H54 (cell line): ENCODE measurements around the gene ADH4.
"Not testable (repeated sequence)": the region's sequence is repeated elsewhere in the genome, so short reads cannot be mapped to it uniquely, and the experiment has no call there.

Experiments
- DNase-seq: peaks from one replicate; pipeline ENCODE4 v3.0.0; 2011; ENCODE audit warnings: low spot score, mixed read lengths; ENCODE audit not compliant: insufficient read length
- FAIRE-seq: peaks from 3 replicates; lab custom pipeline; 2011; peaks lifted over from hg19 to GRCh38; lab: Jason Lieb, UNC
- POLR2A ChIP-seq: IDR thresholded peaks from 2 replicates; pipeline ENCODE4 v1.6.1; 2011; ENCODE audit warnings: low read depth, mild to moderate bottlenecking, low read length

The ADH4 gene

DNA sequence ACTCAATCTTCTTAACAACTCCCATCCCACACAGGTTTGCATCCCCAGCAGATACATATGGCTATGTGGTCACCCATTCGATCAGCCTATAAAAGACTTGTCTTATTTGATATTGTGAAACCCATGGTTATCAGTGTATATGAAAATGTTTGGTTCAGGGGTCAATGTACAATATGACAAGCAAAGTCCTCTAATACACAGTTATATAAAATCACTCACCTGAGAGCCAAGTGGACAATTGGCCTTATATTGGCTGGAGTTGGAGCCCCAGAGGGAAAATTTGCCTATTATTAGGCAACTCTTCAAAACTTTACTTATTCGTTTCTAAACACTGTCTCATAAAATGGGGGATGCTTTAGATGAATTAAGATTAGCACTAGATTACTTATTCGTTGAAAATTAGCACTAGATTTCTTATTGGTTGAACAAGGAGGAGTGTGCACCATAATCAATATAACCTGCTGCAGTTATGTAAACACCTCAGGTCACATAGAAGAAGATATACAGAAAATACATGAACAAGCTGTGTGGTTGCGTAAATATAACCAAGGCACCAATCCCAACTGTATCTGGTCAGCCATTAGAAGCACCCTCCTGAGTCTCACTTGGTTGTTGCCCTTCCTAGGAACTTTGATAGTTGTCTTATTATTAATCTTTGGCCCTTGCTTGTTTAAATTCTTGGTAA is 10.7 kb upstream of the ADH4 start:
- DNase-seq (no peak), FAIRE-seq (no peak)
- no peak for TF ChIP-seq POLR2A

DNA sequence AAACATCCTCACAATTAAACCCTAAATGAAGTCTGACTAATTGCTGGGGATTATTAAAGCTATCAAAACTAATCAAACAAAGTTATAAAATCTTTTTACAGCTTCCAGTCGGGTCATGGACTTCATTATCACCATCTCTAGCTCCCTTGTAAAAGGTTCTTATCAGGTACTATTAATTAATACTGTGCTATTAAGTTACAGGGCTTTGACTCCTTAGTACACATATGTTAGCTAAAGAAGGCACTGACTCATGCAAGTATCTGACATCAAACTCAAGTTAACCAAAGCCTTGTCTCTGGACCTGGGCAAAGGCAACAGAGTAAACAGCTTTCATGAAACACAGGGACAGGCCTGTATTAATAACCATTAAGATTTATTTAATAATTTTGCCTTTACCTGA is 7.9 kb upstream of the ADH4 start:
- no peak for DNase-seq
- no peak for FAIRE-seq
- no peak for TF ChIP-seq POLR2A

DNA sequence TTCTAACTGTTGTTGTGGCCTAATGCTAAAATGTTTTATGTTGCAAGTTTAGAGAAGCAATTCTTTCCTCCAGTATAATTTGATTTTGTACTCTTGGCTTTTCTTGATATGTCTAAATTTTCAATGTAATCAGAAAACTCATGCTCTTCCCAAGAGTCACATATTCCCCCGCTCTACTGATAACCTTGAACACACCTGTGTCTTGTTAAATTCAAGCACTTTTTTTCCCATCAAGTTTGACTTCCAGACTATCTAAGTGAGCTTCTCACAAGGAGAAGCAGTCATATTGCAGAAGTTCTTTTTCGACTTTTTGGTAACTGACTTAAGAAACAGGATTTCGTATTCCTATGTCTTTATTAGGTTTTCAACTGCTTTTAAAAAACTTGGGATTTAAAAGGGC is 7.4 kb upstream of the ADH4 start:
- DNase-seq = no peak
- FAIRE-seq = no peak
- TF ChIP-seq POLR2A = no peak

DNA sequence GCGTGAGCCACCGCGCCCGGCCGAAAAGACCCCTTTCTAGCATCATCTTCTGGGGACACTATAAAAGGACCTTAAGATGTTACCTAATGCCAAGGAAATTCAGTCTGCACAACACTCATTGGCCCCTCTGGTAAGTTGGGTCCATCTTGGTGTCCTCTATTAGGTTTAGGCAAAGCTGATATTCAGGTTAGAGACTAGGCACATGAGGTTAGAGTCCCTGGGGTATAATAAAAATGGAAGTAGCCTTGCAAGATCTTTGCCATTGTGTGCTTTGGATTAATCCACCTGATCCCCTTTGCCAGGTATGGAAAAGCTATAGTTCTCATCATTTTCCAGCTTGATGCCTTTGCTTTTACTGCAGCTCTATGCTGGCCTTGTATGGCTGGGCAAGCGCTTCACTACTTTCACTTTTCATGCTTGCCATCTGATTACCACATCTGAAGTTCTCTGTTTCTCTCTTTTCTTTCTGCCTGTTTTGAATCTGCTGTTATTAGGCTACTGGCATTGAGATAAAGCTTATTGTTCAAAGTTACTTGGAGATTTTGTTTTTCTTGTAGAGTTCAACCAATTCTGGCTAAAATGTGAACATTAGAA is 5.4 kb upstream of the ADH4 start:
- FAIRE-seq = no peak
- no peak for TF ChIP-seq POLR2A
- DNase-seq = no peak

DNA sequence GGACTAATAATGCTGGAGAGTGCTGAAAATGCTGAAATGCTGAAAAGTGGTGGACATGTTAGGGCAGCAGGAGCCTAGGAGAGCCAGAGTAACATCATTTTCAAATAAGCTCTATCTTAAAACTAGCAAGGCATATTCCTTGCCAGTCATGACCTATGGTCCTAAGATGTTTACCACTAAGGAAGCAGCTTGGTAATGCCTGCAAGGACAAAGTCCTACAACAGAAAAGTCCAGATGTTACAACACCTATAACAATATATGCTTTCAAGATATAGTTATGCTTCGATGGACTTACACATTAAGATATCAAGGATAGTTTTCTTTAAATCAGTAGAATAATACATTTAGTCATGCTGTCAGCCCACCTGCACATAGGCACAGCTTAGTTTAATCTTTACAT is 4.5 kb upstream of the ADH4 start:
- FAIRE-seq (no peak), DNase-seq (no peak)
- TF ChIP-seq POLR2A = no peak

DNA sequence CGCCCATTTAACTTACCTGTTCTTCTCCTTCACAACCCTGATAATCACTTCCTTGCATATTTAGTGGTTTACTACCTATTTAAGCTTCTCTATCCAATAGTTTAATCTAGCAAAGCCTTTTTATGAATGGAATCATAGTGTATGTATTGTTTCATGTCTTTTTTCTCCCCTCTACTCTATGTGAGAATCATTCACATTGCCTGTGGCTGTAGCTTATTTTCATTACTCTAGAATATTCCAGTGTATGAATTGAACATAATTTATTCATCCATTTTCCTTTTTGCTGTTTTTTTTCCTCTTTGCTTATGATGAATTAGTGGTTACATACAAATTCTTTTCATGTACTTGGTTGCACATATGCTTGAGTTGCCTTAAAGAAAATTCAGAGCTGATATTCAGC is 490 bp upstream of the ADH4 start:
- TF ChIP-seq POLR2A = no peak
- FAIRE-seq (no peak), DNase-seq (no peak)

DNA sequence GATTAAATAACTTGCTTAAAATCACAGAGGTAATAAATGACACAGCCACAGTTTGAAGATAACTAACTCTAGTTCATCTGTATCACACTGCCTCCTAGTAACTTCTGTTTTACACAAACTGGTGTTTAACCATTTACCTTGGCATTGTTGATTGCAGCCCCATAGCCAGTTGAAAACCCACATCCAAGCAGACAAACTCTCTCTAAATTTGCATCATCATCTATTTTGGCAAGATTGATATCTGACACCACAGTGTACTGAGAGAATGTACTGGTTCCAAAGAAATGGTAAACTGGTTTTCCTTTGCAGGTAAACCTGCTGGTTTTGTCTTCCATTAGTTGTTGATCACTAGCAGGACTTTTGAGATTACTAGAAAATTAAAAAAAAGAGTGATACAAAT is 7.8 kb downstream of the ADH4 start:
- DNase-seq (no peak), FAIRE-seq (no peak)
- TF ChIP-seq POLR2A = no peak

DNA sequence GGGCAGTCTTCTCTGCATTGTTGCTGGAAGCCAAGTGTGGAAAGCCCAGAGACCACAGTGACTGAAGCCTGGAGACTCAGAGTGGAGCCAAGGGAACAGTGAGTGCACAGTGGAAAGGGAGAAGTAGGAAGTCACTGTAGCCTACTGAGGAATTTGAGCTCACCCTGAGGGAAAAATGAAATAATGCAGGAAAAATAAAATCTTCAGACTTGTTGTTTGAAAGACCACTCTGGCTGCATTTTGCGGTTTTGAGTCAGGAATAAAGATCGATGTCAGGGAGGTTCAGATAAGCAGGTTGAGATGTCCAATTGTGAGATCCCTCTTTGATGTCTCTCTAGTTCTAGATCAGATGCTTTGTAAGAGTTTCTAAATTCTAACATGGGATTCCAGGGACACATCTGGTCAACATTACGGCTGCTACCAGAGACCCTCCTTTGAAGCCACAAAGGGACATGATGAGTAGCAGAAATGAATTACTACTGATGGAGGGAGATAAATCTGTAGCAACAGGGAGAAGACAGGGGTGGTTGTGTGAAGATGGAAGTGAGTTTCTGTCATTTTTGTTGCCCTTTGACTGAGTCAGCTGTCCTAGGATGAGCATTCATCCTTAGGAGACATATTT is 8.4 kb downstream of the ADH4 start:
- FAIRE-seq (no peak), DNase-seq (no peak)
- no peak for TF ChIP-seq POLR2A

DNA sequence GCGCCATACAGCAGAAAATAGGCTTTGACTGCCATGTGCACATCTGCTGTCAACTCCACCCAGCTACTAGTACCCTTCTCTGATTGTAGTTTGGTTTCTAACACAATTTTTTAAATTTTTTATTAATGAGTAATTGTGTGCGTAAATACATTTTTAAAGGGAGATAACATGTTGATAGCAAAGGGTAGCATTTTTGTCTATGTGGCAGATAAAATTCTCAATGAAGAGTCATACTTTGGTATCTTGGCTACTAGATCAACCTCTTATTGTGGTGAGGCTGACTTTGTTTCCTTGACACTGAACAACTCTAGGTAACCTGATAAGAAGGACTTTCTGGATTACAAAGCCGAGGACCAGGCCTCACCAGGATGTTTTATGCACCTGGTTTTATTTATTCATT is 9.5 kb downstream of the ADH4 start:
- no peak for FAIRE-seq
- DNase-seq = no peak
- no peak for TF ChIP-seq POLR2A

DNA sequence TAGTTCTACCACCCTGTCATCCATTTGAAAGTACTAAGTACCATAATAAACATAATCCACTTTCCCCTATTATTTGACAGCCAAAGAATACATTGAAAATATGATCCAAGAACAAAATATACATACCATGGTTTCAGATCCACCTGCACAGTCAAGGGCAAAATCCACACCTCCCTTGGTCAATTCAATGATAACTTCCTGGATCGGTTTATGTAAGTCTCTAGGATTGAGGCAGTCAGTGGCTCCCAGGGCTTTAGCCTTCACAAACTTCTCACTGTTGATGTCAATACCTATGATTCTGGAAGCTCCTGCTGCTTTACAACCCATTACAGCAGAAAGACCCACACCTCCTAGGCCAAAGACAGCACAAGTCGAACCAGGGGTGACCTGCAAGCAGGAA is 12.7 kb downstream of the ADH4 start:
- DNase-seq (no peak), FAIRE-seq (no peak)
- TF ChIP-seq POLR2A = no peak

DNA sequence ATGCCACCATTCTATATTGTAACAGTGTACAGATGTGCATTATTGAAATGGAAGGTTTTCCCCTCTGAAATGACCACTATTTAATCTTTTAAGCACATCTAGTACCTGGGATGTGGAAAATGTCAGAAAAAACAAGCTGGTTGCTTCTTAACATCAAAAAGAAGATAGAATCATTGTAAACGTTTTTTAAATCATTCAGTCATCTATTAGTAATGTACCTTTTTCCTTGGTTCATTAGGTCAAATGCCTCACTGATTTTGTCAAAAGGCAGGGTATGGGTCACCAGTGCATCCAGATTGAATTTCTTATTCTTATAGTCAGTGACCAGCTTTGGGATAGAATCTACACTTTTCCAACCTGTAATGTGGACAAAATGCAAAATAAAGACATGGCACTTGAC is 17.7 kb downstream of the ADH4 start:
- DNase-seq (no peak), FAIRE-seq (no peak)
- TF ChIP-seq POLR2A = no peak

DNA sequence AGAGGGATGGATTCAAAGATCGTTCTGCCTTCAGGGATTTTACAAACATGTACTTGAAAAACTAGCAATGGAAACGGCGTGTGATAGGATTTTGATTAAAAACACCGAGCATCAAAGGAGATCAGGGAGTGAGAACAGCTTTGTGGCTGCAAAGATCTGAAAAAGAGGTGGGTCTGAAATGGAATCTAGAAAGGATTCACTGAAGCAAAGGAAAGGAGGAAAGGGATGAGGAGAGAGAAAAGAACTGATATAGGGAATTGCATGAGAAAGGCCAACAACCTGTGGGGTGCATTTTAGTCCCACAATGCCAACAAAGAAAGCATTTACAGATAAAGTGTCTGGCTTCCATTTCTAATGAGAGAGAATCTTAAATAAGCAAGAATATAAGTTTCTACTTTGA is 23.1 kb downstream of the ADH4 start:
- FAIRE-seq (no peak), DNase-seq (no peak)
- TF ChIP-seq POLR2A = no peak

DNA sequence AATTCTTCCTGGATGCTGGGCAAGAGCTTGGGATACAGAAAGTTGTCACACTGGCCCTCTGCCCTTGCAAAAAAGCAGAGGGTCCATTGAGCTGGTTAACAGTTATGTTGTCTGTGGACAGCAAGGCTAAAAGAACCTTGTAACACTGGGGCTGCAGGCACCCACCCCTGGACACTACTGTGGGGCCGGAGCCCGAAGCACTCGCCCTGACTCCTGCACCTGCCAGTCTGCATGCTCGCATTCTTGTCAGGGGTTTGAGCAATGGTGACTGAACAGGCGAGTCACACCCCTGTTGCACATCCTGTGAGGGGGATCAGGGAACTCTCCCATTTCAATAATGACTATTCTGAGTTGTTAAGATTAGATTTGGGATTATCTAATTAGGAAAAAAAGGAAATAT is 23.6 kb downstream of the ADH4 start:
- DNase-seq (no peak), FAIRE-seq (no peak)
- TF ChIP-seq POLR2A = no peak

DNA sequence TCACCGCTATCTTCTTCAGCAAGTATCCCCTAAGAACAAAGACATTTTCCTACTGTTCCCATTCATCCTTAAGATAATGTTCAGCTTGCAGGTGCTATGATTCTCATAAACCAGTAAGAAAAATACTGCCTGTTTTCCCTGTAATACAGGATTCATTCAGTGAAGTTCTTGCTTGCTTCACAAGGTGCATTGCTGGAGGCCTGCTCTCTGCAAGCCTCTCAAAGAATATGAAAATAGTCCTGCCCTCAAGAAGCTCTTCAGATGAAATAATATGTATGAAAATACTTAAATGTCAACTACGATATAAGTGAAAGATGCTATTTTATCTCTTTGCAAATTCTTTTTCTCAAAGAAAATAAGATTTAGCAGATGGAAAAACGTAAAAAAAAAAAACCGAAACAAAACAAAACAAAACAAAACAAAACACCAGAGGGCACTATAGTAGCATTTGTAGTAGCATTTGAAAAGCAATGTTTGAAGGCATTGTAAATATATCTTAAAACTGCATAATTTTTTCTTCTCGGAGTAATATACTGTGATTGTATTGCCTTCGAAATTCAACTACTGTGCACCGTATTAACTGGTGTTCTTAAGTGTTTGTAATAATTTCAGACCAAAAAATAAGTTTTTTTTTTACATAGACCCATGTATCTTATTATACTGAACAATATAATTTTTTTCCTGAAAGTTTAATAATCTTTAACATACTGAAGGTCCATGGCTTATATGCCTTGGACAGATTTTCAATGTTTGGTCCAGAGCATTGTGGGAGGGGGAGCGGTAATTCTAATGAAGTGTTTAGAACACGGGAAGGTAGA is 26.0 kb downstream of the ADH4 start:
- no peak for DNase-seq
- TF ChIP-seq POLR2A = no peak
- FAIRE-seq = no peak

DNA sequence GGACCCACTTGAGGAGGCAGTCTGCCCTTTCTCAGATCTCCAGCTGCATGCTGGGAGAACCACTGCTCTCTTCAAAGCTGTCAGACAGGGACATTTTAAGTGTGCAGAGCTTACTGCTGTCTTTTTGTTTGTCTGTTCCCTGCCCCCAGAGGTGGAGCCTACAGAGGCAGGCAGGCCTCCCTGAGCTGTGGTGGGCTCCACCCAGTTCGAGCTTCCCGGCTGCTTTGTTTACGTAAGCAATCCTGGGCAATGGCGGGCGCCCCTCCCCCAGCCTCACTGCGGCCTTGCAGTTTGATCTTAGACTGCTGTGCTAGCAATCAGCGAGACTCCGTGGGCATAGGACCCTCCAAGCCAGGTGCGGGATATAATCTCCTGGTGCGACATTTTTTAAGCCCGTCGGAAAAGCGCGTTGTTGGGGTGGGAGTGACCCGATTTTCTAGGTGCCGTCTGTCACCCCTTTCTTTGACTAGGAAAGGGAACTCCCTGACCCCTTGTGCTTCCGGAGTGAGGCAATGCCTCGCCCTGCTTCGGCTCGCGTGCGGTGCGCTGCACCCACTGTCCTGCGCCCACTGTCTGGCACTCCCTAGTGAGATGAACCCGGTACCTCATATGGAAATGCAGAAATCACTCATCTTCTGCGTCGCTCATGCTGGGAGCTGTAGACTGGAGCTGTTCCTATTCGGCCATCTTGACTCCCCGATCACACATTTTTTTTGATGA is 26.8 kb downstream of the ADH4 start:
- not testable (repeated sequence) for FAIRE-seq, DNase-seq

DNA sequence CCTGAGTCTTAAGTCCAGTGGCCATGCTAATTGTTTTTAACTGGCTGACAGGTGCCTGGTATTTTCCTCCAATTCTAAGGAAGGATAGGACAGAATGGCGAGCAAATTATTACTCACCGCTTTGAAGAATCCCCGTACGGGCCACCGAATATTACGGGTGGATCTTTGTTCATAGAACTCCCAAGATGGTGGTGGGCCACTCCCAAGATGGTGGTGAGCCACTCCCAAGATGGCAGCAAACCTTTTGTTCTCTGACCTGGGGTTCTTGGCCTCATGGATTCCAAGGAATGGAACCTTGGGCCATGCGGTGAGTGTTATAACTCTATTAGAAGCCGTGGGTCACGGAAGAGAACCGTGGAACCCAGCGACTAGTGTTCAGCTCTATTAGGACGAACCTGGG is 34.8 kb downstream of the ADH4 start:
- DNase-seq, FAIRE-seq: not testable (repeated sequence)
